Parathyroid adenoma (tissue), 2 donors: ENCODE results near the gene DPYSL4.

Source experiments
- H2AFZ ChIP-seq: fragments of 300-600 bp; sonication (generic); one replicate; pipeline ENCODE4 v1.7.0; 2017; ENCODE audit warnings: antibody characterized with exemption, mild to moderate bottlenecking
- H3K27ac ChIP-seq: fragments of 300-600 bp; sonication (generic); one replicate; pipeline ENCODE4 v1.7.0; 2017
- H3K27me3 ChIP-seq: fragments of 300-600 bp; sonication (generic); one replicate; pipeline ENCODE4 v1.7.0; 2017; ENCODE audit warnings: low read length; ENCODE audit not compliant: control insufficient read depth, insufficient read depth
- H3K36me3 ChIP-seq: fragments of 300-600 bp; sonication (generic); one replicate; pipeline ENCODE4 v1.7.0; 2017; ENCODE audit warnings: low read length; ENCODE audit not compliant: control insufficient read depth, insufficient read depth
- H3K4me1 ChIP-seq: fragments of 300-600 bp; sonication (generic); one replicate; pipeline ENCODE4 v1.7.0; 2017; ENCODE audit warnings: control low read depth
- H3K4me2 ChIP-seq: fragments of 300-600 bp; sonication (generic); one replicate; pipeline ENCODE4 v1.7.0; 2017; ENCODE audit warnings: low read length
- H3K4me3 ChIP-seq: fragments of 300-600 bp; sonication (generic); one replicate; pipeline ENCODE4 v1.7.0; 2017; ENCODE audit warnings: low read depth, low read length
- H3K79me2 ChIP-seq: fragments of 300-600 bp; sonication (generic); one replicate; pipeline ENCODE4 v1.7.0; 2017; ENCODE audit warnings: control low read depth
- H3K9ac ChIP-seq: fragments of 300-600 bp; sonication (generic); one replicate; pipeline ENCODE4 v1.7.0; 2017; ENCODE audit warnings: mild to moderate bottlenecking
- H3K9me3 ChIP-seq: fragments of 300-600 bp; sonication (generic); one replicate; pipeline ENCODE4 v1.7.0; 2017; ENCODE audit warnings: low read length; ENCODE audit not compliant: control insufficient read depth
- CTCF ChIP-seq: fragments of 300-600 bp; sonication (generic); IDR thresholded peaks from one replicate; pipeline ENCODE4 v1.7.0; 2017; ENCODE audit warnings: antibody characterized with exemption, mild to moderate bottlenecking
- donor health status: primary hyperparathyroidism.

Gene DPYSL4

GRCh38 chr10:132223156-132223590 lies 36.4 kb downstream of the DPYSL4 start:
- Histone ChIP-seq H3K4me3 (no peak overlapping the region), H3K27me3 (no peaks in the 10 kb centered on the region), H3K4me2 (no peak overlapping the region), H2AFZ (no peak overlapping the region), H3K36me3 (no peaks in the 10 kb centered on the region), H3K9ac (no peak overlapping the region), H3K27ac (no peak overlapping the region), H3K9me3 (no peaks in the 10 kb centered on the region), H3K79me2 (no peaks in the 10 kb centered on the region), H3K4me1 (no peaks in the 10 kb centered on the region)
- TF ChIP-seq CTCF = peak; percentile 94

GRCh38 chr10:132223611-132224342 lies 37.0 kb downstream of the DPYSL4 start:
- Histone ChIP-seq H2AFZ (no peak overlapping the region), H3K36me3 (no peaks in the 10 kb centered on the region), H3K9ac (no peak overlapping the region), H3K27ac (no peak overlapping the region), H3K4me3 (no peak overlapping the region), H3K9me3 (no peaks in the 10 kb centered on the region), H3K4me2 (no peak overlapping the region), H3K27me3 (no peaks in the 10 kb centered on the region), H3K79me2 (no peaks in the 10 kb centered on the region), H3K4me1 (no peaks in the 10 kb centered on the region)
- TF ChIP-seq CTCF = no peak

DNA sequence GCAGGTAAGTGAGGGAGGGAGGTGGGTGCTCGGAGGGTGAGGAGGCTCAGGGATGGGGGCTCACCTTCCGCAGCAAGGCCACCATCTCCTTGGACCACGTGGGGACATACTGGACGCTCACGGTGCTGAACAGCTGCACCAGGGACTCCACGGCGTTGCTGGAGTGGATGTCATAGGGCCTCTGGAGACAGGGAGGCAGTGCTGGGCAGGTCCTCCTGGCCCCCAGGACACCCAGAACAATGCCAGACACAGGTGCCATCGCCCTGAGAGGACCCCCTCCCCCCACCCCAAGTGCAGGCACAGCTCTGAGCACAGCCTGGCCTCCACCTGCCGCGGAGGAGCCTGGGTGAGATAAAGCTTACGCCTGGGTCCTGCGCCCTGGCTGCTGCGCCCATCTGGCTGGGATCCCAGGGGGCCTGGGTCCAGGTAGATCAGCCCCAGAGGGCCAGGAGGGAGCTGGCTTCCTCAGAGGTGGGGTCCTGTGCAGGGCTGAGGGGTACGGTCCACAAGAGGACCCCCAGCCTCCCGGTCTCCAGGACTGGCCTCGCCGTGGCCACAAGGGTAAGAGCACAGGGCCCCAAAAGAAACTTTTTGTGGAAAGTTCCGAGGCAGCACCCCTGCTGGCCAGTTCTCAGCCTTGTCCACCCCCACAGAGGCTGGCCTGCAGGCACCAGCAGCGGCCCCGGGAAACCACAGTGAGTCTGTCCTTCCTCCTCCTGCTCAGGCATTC lies 37.8 kb downstream of the DPYSL4 start:
- Histone ChIP-seq H3K79me2 (no peaks in the 10 kb centered on the region), H3K4me2 (no peak overlapping the region), H3K9ac (no peak overlapping the region), H3K9me3 (no peaks in the 10 kb centered on the region), H3K4me1 (no peaks in the 10 kb centered on the region), H2AFZ (no peak overlapping the region), H3K36me3 (no peaks in the 10 kb centered on the region), H3K4me3 (no peak overlapping the region), H3K27ac (no peak overlapping the region), H3K27me3 (no peaks in the 10 kb centered on the region)
- TF ChIP-seq CTCF = no peak

GRCh38 chr10:132225073-132225848 lies 38.5 kb downstream of the DPYSL4 start:
- no peak overlapping the region for H3K9ac ChIP-seq
- no peaks in the 10 kb centered on the region for H3K79me2 ChIP-seq
- TF ChIP-seq CTCF = no peak
- no peaks in the 10 kb centered on the region for H3K27me3 ChIP-seq
- no peaks in the 10 kb centered on the region for H3K9me3 ChIP-seq
- H2AFZ ChIP-seq = no peak overlapping the region
- no peak overlapping the region for H3K4me3 ChIP-seq
- H3K36me3 ChIP-seq = no peaks in the 10 kb centered on the region
- no peaks in the 10 kb centered on the region for H3K4me1 ChIP-seq
- H3K27ac ChIP-seq = no peak overlapping the region
- H3K4me2 ChIP-seq = no peak overlapping the region
